ENCODE data around the gene NTNG1. TPM values are rescaled to one million over a fixed set of nuclear protein-coding genes. Genes with fewer than 3 reads are reported as not detected.

NTNG1 gene
- total and polyA plus RNA-seq, 2 of the 8 experiments (the other 6 are each of a cell fraction or from before 2014, with no cell fraction given), result 1.2 to 4.1 TPM

DNA sequence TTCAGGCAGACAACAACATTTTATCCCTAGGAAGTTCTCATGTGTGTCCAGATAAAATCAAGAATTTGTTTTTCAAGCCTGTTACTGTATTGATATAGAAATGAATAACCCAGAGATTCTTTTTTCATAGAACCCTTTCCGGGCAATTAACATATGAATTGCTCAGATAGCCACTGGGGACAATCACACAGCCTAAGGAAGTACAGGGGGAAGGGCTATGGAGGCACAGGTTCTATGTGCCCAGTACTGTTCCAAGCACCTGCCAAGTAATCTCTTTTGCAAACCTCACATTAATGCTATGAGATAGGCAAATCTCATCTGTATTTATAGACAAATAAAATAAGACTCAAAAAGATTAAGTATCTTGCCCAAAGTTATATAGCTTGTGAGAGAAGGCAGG lies 84.9 kb downstream of the NTNG1 start:
- Histone ChIP-seq H3K4me1 (replicated peaks in 1 of 4; ENCODE audit: control insufficient read depth in 3 of 4, insufficient read depth in 4 of 4, low read length in 3 of 4) (peaks cover 3 to 10% (median 9%) of the 10 kb centered on the region in 4 experiments; a peak in 6 of 7 replicates), H3K27me3 (replicated peaks in 1 of 4; ENCODE audit: control insufficient read depth in 3 of 4, extremely low read depth in 1 of 4, insufficient read depth in 3 of 4, low read length in 3 of 4) (no peaks in the 10 kb centered on the region), H3K9ac (replicated peaks in 1 of 4; ENCODE audit: extremely low read depth in 1 of 4, low read depth in 3 of 4, low read length in 3 of 4) (no peak overlapping the region), H2BK20ac (ENCODE audit: low read length) (no peak overlapping the region), H3K4ac (replicated peaks; ENCODE audit: insufficient read length, low read depth, low read length) (no peak overlapping the region), H3K18ac (ENCODE audit: extremely low read depth, low read length) (no peak overlapping the region), H2BK15ac (ENCODE audit: low read length) (no peak overlapping the region), H2BK5ac (ENCODE audit: low read depth, low read length) (no peak overlapping the region), H3K14ac (ENCODE audit: insufficient read length) (no peak overlapping the region), H4K91ac (replicated peaks; ENCODE audit: insufficient read length, low read length) (no peak overlapping the region), H3K36me3 (ENCODE audit: control insufficient read depth in 2 of 4, insufficient read depth in 4 of 4, low read length in 3 of 4) (no peaks in the 10 kb centered on the region), H3K56ac (replicated peaks; ENCODE audit: insufficient read length, low read depth, low read length) (no peak overlapping the region), H4K5ac (ENCODE audit: insufficient read length, low read depth, low read length) (no peak overlapping the region), H2BK120ac (replicated peaks; ENCODE audit: low read depth, low read length) (no peak overlapping the region), H3K27ac (ENCODE audit: low read depth, low read length) (no peak overlapping the region), H4K20me1 (replicated peaks in 1 of 2; ENCODE audit: control insufficient read depth in 1 of 2, insufficient read depth in 2 of 2, low read length in 2 of 2) (no peaks in the 10 kb centered on the region), H4K8ac (ENCODE audit: extremely low read depth, insufficient read depth, low read length) (no peak overlapping the region), H2AK5ac (ENCODE audit: low read depth, low read length) (no peak overlapping the region), H2AFZ (ENCODE audit: low read length) (no peak overlapping the region), H3K4me2 (ENCODE audit: insufficient read depth in 1 of 2, low read depth in 2 of 2, low read length in 2 of 2) (peak overlapping the region; percentile 1 to 11; a peak in 1 of 4 replicates), H3K23me2 (ENCODE audit: low read depth, low read length) (no peaks in the 10 kb centered on the region), H3K9me3 (ENCODE audit: insufficient read depth in 2 of 2, low read depth in 1 of 2, low read length in 1 of 2) (no peaks in the 10 kb centered on the region), H3K4me3 (ENCODE audit: extremely low read depth in 1 of 4, insufficient read depth in 2 of 4, low read depth in 3 of 4, low read length in 4 of 4) (no peak overlapping the region), H3K79me2 (ENCODE audit: control insufficient read depth in 1 of 2, insufficient read depth in 2 of 2, low read length in 2 of 2) (no peaks in the 10 kb centered on the region; a peak in 1 of 4 replicates), H2BK12ac (ENCODE audit: low read depth, low read length) (no peak overlapping the region), H3K23ac (ENCODE audit: insufficient read length) (no peak overlapping the region), H3K79me1 (ENCODE audit: low read depth, low read length) (no peaks in the 10 kb centered on the region)
- FAIRE-seq (no peak), DNase-seq (ENCODE audit: low read depth in 1 of 2, low spot score in 2 of 2) (no peak)
- 68% methylated on average over 1 of the region's 1 CpG; no CpG with 5 or more reads in 1 of the 2 experiments for WGBS, 2 experiments (ENCODE audit: extremely low coverage in 1 of 2, insufficient coverage in 1 of 2, insufficient read length in 1 of 2, insufficient replicate concordance in 2 of 2, low coverage in 1 of 2, low lambda C conversion rate in 2 of 2, missing lambda C conversion rate in 1 of 2)
- ChIA-PET POLR2A (ENCODE audit: partially characterized antibody) (interaction anchor here (1.3 kb wide), 1 partner anchor 21 kb away, joined by 3 read pairs; no protein-coding TSS in a partner anchor), CTCF (ENCODE audit: partially characterized antibody) (interaction anchor here (2.5 kb wide), 1 partner anchor 29 kb away, joined by 13 read pairs; no protein-coding TSS in a partner anchor)
- TF ChIP-seq MAFK (IDR thresholded peaks at IDR 0.05; ENCODE audit: low read depth, low read length) (no peak), EP300 (IDR thresholded peaks at IDR 0.05; ENCODE audit: borderline replicate concordance in 1 of 2, low read depth in 2 of 2, low read length in 2 of 2) (no peak), EZH2 (IDR thresholded peaks at IDR 0.05; ENCODE audit: low read depth, low read length, severe bottlenecking) (no peak), SIN3A (conservative IDR thresholded peaks at IDR 0.05 in 1 of 2, IDR thresholded peaks at IDR 0.05 in 1 of 2; ENCODE audit: low read depth in 1 of 2, low read length in 2 of 2) (no peak), SAP30 (IDR thresholded peaks at IDR 0.05; ENCODE audit: insufficient read depth, insufficient replicate concordance, low read length) (no peak), BACH1 (IDR thresholded peaks at IDR 0.05; ENCODE audit: low read length) (no peak), CTBP2 (IDR thresholded peaks at IDR 0.05; ENCODE audit: borderline replicate concordance, insufficient read depth, insufficient read length, low read length) (no peak)
- TF ChIP-seq, protein P1, sequence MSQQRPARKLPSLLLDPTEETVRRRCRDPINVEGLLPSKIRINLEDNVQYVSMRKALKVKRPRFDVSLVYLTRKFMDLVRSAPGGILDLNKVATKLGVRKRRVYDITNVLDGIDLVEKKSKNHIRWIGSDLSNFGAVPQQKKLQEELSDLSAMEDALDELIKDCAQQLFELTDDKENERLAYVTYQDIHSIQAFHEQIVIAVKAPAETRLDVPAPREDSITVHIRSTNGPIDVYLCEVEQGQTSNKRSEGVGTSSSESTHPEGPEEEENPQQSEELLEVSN (IDR thresholded peaks at IDR 0.05), result no peak
